ENCODE results near the gene RAX.

The RAX gene

GRCh38 chr18:59228351-59228750 lies 44.9 kb downstream of the RAX start:
- TF ChIP-seq CTCF (conservative IDR thresholded peaks at IDR 0.05), result no peak
- H3K27ac ChIP-seq, result no peak overlapping the region

GRCh38 chr18:59222341-59222740 lies 50.9 kb downstream of the RAX start:
- TF ChIP-seq CTCF (conservative IDR thresholded peaks at IDR 0.05), result no peak

DNA sequence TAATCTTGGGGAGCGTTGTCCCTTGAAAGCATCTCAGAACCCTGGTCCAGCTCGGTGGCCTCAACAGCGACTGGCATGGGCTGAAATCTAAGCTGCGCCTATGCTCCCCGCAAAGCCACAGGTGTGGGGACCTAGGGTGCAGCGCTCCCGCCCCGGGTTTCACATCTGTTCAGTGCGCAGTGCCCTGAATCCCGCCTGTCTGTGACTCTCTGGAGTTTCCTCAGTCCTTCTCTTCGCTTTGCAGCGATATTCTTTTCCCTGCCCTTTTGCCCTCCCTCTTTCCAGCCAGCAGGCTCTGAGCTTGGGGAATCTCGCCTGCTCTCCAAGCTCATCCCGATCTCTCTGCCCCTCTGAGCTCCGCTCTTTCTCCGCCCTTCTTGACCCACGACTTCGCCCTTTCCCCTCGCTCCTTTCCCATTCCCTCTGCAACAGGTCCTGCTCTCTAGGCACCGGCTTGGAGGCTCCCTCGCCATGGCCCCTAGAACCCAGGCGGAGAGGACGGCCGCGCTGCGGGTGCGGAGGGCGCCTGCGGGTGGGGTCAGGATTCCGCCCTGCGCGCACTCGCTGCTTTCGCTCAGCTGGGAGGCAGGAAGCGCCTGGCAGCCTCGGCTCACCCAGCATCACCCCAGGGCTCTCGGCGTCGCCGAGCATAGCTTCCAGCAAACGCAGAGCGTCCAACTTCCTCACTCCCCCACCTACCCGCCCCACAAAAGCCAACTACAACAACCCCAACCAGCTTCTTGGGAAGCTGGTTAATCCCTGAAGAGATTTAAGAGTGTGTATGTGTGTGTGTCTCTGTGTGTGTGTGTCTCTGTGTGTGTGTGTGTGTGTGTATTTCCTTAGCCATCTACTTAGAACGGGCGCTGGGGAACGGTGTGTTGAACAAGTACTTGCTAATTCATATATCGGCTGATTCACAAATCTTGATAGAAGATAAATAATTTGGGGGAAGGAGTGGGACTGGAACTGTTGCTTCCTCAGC lies 52.2 kb downstream of the RAX start:
- no peak for TF ChIP-seq CTCF (conservative IDR thresholded peaks at IDR 0.05)
- no peak overlapping the region for H3K27ac ChIP-seq

More at GRCh38 chr18:59222341-59222740, 50.9 kb downstream of the RAX start:
- no peak overlapping the region for H3K27ac ChIP-seq

- TF ChIP-seq CTCF (conservative IDR thresholded peaks at IDR 0.05), result no peak
- H3K27ac ChIP-seq, result no peak overlapping the region
Observed at GRCh38 chr18:59220164-59220783, 53.0 kb downstream of the RAX start.

DNA sequence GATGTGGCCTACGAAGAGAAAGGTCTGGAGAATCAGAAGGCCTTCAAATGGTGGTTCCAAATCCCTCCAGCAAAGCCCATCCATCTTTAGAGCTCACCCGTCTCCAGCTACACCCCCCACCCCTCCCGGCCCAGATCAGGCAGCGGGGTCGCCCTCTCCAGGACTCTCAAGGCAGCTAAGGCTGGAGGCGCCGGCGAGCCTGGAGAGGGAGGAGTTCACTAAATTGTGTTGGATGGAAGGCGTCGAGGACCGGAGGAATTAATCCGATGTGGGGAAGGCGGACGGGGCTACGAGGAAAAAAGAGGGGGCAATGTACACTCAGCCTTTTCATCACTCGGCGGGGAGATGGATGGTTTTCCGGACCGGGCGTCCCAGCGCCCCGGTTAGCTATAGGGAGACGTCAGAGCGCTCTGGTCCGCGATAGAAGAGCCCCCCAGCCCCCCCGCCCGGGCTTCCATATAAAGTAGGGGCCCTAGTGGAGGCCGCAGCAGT lies 53.5 kb downstream of the RAX start, which contains the start of gene GRP:
Gene GRP, plus strand, starts transcription at position 487 of the 492 bp plus-strand sequence. CDS start 108 bp downstream, outside the sequence.
- TF ChIP-seq CTCF (conservative IDR thresholded peaks at IDR 0.05), result no peak
- no peak within 1 kb of the TSS for H3K27ac ChIP-seq

DNA sequence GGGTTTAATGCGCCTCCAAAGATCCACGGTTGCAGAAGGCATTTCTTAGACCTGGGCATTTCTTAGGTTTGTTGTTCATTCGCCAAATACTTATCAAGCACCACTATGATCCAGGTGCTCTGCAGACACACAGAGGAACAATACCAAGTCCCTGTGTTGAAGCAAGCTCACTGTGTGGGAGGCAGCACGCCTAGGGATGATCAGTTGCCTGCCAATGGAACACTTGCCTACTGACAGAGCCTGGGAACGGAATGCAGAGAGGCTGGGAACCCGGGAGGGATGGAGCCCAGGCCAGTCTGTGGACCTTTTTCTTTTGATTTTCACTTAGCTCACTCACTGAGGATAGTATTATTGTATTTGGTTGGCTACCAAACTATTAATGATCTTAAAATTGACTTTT lies 55.2 kb downstream of the RAX start:
- TF ChIP-seq CTCF (conservative IDR thresholded peaks at IDR 0.05), result no peak
- H3K27ac ChIP-seq, result no peak overlapping the region

Data from VCaP (cell line).